DOHH2 (cell line): ENCODE measurements around the gene FBXW9.
A peak's percentile ranks its signal among the peaks of the same experiment; 100 is the strongest.

ENCODE experiments used
- H3F3A ChIP-seq: fragments of 200-600 bp; sonication (generic), shearing (Covaris generic); 2 replicates; pipeline ENCODE4 v1.6.0; 2016; ENCODE audit warnings: antibody characterized with exemption, mild to moderate bottlenecking; ENCODE audit not compliant: control insufficient read depth, insufficient read depth
- H3K27ac ChIP-seq: fragments of 200-600 bp; sonication (generic); 2 replicates; pipeline ENCODE4 v1.5.1; 2014; ENCODE audit warnings: low read depth, mild to moderate bottlenecking, low read length, moderate library complexity
- H3K27me3 ChIP-seq: fragments of 200-600 bp; sonication (generic); 2 replicates; pipeline ENCODE4 v1.6.1; 2014; ENCODE audit warnings: mild to moderate bottlenecking, low read length, mixed read lengths; ENCODE audit not compliant: control insufficient read depth
- H3K36me3 ChIP-seq: fragments of 200-600 bp; sonication (generic); 2 replicates; pipeline ENCODE4 v1.6.1; 2014; ENCODE audit warnings: mild to moderate bottlenecking, low read length, moderate library complexity, mixed read lengths; ENCODE audit not compliant: control insufficient read depth
- H3K4me1 ChIP-seq: fragments of 200-600 bp; sonication (generic); 2 replicates; pipeline ENCODE4 v1.6.1; 2014; ENCODE audit warnings: mild to moderate bottlenecking, low read length, mixed read lengths; ENCODE audit not compliant: control insufficient read depth
- H3K4me2 ChIP-seq: fragments of 200-600 bp; sonication (generic); 2 replicates; pipeline ENCODE4 v1.6.0; 2014; ENCODE audit warnings: mild to moderate bottlenecking, low read length, moderate library complexity
- H3K4me3 ChIP-seq: fragments of 200-600 bp; sonication (generic); 2 replicates; pipeline ENCODE4 v1.5.1; 2014; ENCODE audit warnings: mild to moderate bottlenecking, low read length, mixed read lengths
- H3K79me2 ChIP-seq: fragments of 200-600 bp; sonication (generic); 2 replicates; pipeline ENCODE4 v1.6.1; 2014; ENCODE audit warnings: mild to moderate bottlenecking, low read length, mixed read lengths; ENCODE audit not compliant: control insufficient read depth
- H3K9me2 ChIP-seq: fragments of 200-600 bp; sonication (generic); replicated peaks from 2 replicates; pipeline ENCODE4 v1.6.1; 2014; ENCODE audit warnings: mild to moderate bottlenecking, low read length, mixed read lengths; ENCODE audit not compliant: control insufficient read depth
- H3K9me3 ChIP-seq: fragments of 200-600 bp; sonication (generic); 2 replicates; pipeline ENCODE4 v1.6.1; 2014; ENCODE audit warnings: antibody characterized with exemption, low read length, mixed read lengths; ENCODE audit not compliant: control insufficient read depth, insufficient read depth
- H4K20me1 ChIP-seq: fragments of 200-600 bp; sonication (generic); 2 replicates; pipeline ENCODE4 v1.6.0; 2014; ENCODE audit warnings: low read depth, mild to moderate bottlenecking, antibody characterized with exemption, low read length, moderate library complexity; ENCODE audit not compliant: control insufficient read depth, insufficient read depth
- CTCF ChIP-seq: fragments of 200-600 bp; sonication (generic); IDR thresholded peaks from one replicate; pipeline ENCODE4 v1.5.1; 2014; ENCODE audit warnings: antibody characterized with exemption, mild to moderate bottlenecking, low read depth, low read length; ENCODE audit not compliant: poor library complexity, severe bottlenecking
- EZH2phosphoT487 ChIP-seq: fragments of 200-600 bp; sonication (generic); IDR thresholded peaks from 2 replicates; pipeline ENCODE4 v1.6.1; 2017; ENCODE audit warnings: borderline replicate concordance, mild to moderate bottlenecking, antibody characterized with exemption, low read length, moderate library complexity, mixed read lengths

The FBXW9 gene

GRCh38 chr19:12669270-12670158 is 26.9 kb downstream of the FBXW9 start:
- peak overlapping the region; percentile 70 for H3K27ac ChIP-seq
- H3K4me1 ChIP-seq: peaks cover 43% of the 10 kb centered on the region
- H3K27me3 ChIP-seq: no peaks in the 10 kb centered on the region
- TF ChIP-seq CTCF: peak; percentile 9
- no peak for TF ChIP-seq EZH2phosphoT487
- 0 out of 2 replicates have a peak, but pooled peaks cover 3% of the 10 kb centered on the region for H3F3A ChIP-seq
- no peaks in the 10 kb centered on the region for H3K9me2 ChIP-seq
- peaks cover 34% of the 10 kb centered on the region for H3K36me3 ChIP-seq
- H3K4me2 ChIP-seq: peak overlapping the region; percentile 92
- peak overlapping the region; percentile 89 for H3K4me3 ChIP-seq
- H3K9me3 ChIP-seq: no peaks in the 10 kb centered on the region
- H4K20me1 ChIP-seq: no peaks in the 10 kb centered on the region
- peaks cover 59% of the 10 kb centered on the region for H3K79me2 ChIP-seq

GRCh38 chr19:12668932-12669269 is 27.5 kb downstream of the FBXW9 start:
- peak overlapping the region; percentile 89 for H3K4me3 ChIP-seq
- H3K4me1 ChIP-seq: peaks cover 46% of the 10 kb centered on the region
- peaks cover 34% of the 10 kb centered on the region for H3K36me3 ChIP-seq
- no peaks in the 10 kb centered on the region for H3K9me3 ChIP-seq
- no peaks in the 10 kb centered on the region for H3K27me3 ChIP-seq
- no peaks in the 10 kb centered on the region for H3K9me2 ChIP-seq
- H3F3A ChIP-seq: 0 out of 2 replicates have a peak, but pooled peaks cover 3% of the 10 kb centered on the region
- H3K79me2 ChIP-seq: peaks cover 63% of the 10 kb centered on the region
- TF ChIP-seq CTCF: no peak
- TF ChIP-seq EZH2phosphoT487: no peak
- peak overlapping the region; percentile 92 for H3K4me2 ChIP-seq
- H3K27ac ChIP-seq: no peak overlapping the region
- no peaks in the 10 kb centered on the region for H4K20me1 ChIP-seq

- Histone ChIP-seq H3K4me1 (peaks cover 46% of the 10 kb centered on the region), H4K20me1 (no peaks in the 10 kb centered on the region), H3K79me2 (peaks cover 63% of the 10 kb centered on the region), H3K27ac (no peak overlapping the region), H3K9me2 (no peaks in the 10 kb centered on the region), H3K9me3 (no peaks in the 10 kb centered on the region), H3K36me3 (peaks cover 36% of the 10 kb centered on the region), H3K4me3 (peak overlapping the region; percentile 89), H3K4me2 (peak overlapping the region; percentile 92), H3F3A (0 out of 2 replicates have a peak, but pooled peaks cover 3% of the 10 kb centered on the region), H3K27me3 (no peaks in the 10 kb centered on the region)
- TF ChIP-seq EZH2phosphoT487 (no peak), CTCF (no peak)
Observed at GRCh38 chr19:12668346-12668745, 28.1 kb downstream of the FBXW9 start.
